Parathyroid adenoma (tissue), 2 donors: ENCODE results near the gene SLC2A2.

ENCODE experiments used
- H2AFZ ChIP-seq: fragments of 300-600 bp; sonication (generic); one replicate; pipeline ENCODE4 v1.7.0; 2017; ENCODE audit warnings: antibody characterized with exemption, mild to moderate bottlenecking
- H3K27ac ChIP-seq: fragments of 300-600 bp; sonication (generic); one replicate; pipeline ENCODE4 v1.7.0; 2017
- H3K27me3 ChIP-seq: fragments of 300-600 bp; sonication (generic); one replicate; pipeline ENCODE4 v1.7.0; 2017; ENCODE audit warnings: low read length; ENCODE audit not compliant: control insufficient read depth, insufficient read depth
- H3K36me3 ChIP-seq: fragments of 300-600 bp; sonication (generic); one replicate; pipeline ENCODE4 v1.7.0; 2017; ENCODE audit warnings: low read length; ENCODE audit not compliant: control insufficient read depth, insufficient read depth
- H3K4me1 ChIP-seq: fragments of 300-600 bp; sonication (generic); one replicate; pipeline ENCODE4 v1.7.0; 2017; ENCODE audit warnings: control low read depth
- H3K4me2 ChIP-seq: fragments of 300-600 bp; sonication (generic); one replicate; pipeline ENCODE4 v1.7.0; 2017; ENCODE audit warnings: low read length
- H3K4me3 ChIP-seq: fragments of 300-600 bp; sonication (generic); one replicate; pipeline ENCODE4 v1.7.0; 2017; ENCODE audit warnings: low read depth, low read length
- H3K79me2 ChIP-seq: fragments of 300-600 bp; sonication (generic); one replicate; pipeline ENCODE4 v1.7.0; 2017; ENCODE audit warnings: control low read depth
- H3K9ac ChIP-seq: fragments of 300-600 bp; sonication (generic); one replicate; pipeline ENCODE4 v1.7.0; 2017; ENCODE audit warnings: mild to moderate bottlenecking
- H3K9me3 ChIP-seq: fragments of 300-600 bp; sonication (generic); one replicate; pipeline ENCODE4 v1.7.0; 2017; ENCODE audit warnings: low read length; ENCODE audit not compliant: control insufficient read depth
- TF ChIP-seq, protein P1 (sequence below): fragments of 300-600 bp; sonication (generic); IDR thresholded peaks from one replicate; pipeline ENCODE4 v1.7.0; 2017; ENCODE audit warnings: antibody characterized with exemption, mild to moderate bottlenecking
- donor health status: primary hyperparathyroidism.

The SLC2A2 gene

DNA sequence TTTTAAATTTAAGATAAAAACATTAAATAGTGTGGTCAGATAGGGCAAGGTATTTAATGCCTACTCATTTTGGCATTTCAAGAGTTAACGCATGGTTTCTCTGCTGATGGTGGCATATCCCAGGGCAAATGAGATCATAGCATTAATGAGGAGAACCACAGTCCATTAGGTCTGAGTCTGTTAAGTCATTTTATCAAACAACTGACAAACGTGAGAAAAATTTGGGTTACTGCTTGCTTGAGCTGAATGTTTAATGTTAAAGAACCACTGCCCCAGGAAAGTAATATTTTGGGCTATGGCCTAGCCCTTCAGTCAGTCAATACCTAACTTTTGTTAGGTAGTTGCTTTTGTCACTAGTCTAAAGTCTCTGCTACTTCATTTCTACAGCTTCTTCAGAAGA, 37.9 kb upstream of the SLC2A2 start:
- Histone ChIP-seq H3K9ac (no peak overlapping the region), H3K4me1 (no peaks in the 10 kb centered on the region), H3K79me2 (no peaks in the 10 kb centered on the region), H3K4me2 (no peak overlapping the region), H3K36me3 (no peaks in the 10 kb centered on the region), H3K4me3 (no peak overlapping the region), H2AFZ (no peak overlapping the region), H3K27me3 (no peaks in the 10 kb centered on the region), H3K9me3 (no peaks in the 10 kb centered on the region), H3K27ac (no peak overlapping the region)
- TF ChIP-seq, protein P1, sequence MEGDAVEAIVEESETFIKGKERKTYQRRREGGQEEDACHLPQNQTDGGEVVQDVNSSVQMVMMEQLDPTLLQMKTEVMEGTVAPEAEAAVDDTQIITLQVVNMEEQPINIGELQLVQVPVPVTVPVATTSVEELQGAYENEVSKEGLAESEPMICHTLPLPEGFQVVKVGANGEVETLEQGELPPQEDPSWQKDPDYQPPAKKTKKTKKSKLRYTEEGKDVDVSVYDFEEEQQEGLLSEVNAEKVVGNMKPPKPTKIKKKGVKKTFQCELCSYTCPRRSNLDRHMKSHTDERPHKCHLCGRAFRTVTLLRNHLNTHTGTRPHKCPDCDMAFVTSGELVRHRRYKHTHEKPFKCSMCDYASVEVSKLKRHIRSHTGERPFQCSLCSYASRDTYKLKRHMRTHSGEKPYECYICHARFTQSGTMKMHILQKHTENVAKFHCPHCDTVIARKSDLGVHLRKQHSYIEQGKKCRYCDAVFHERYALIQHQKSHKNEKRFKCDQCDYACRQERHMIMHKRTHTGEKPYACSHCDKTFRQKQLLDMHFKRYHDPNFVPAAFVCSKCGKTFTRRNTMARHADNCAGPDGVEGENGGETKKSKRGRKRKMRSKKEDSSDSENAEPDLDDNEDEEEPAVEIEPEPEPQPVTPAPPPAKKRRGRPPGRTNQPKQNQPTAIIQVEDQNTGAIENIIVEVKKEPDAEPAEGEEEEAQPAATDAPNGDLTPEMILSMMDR = no peak

GRCh38 chr3:171061749-171062148, 35.2 kb upstream of the SLC2A2 start:
- Histone ChIP-seq H3K4me1 (no peaks in the 10 kb centered on the region), H3K4me2 (no peak overlapping the region), H3K36me3 (no peaks in the 10 kb centered on the region), H3K27ac (no peak overlapping the region), H3K79me2 (no peaks in the 10 kb centered on the region), H3K9ac (no peak overlapping the region), H3K4me3 (no peak overlapping the region), H3K9me3 (no peaks in the 10 kb centered on the region), H2AFZ (no peak overlapping the region), H3K27me3 (no peaks in the 10 kb centered on the region)
- TF ChIP-seq, protein P1 = no peak

DNA sequence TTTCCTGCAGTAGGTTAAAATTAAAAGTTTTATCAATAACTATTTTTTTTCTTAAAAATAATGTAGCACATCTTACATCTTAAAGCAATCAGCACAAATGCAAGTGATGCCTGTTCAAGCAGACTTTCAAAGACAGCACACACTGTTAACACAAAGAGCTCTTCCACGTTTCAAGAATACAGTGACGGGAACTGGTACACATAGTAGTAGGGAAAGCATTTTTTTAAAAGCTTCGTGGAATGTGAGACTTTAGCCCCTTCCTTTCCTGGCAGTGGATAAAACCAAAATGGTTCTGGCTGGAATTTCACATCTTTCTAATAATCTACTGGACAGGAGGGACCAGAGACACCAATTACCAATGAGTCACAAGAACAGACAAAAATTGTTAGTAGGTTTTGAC, 33.5 kb upstream of the SLC2A2 start:
- Histone ChIP-seq H3K27me3 (no peaks in the 10 kb centered on the region), H3K4me2 (no peak overlapping the region), H2AFZ (no peak overlapping the region), H3K9ac (no peak overlapping the region), H3K79me2 (no peaks in the 10 kb centered on the region), H3K4me1 (no peaks in the 10 kb centered on the region), H3K9me3 (no peaks in the 10 kb centered on the region), H3K4me3 (no peak overlapping the region), H3K27ac (no peak overlapping the region), H3K36me3 (no peaks in the 10 kb centered on the region)
- TF ChIP-seq, protein P1 = no peak

- H3K27ac ChIP-seq = no peak overlapping the region
- TF ChIP-seq, protein P1 = no peak
- no peak overlapping the region for H3K4me3 ChIP-seq
These were observed 32.5 kb upstream of the SLC2A2 start for GRCh38 chr3:171058873-171059603.

GRCh38 chr3:171058058-171058457, 31.5 kb upstream of the SLC2A2 start:
- Histone ChIP-seq H3K4me2 (no peak overlapping the region), H3K27ac (no peak overlapping the region), H3K9ac (no peak overlapping the region), H3K4me3 (no peak overlapping the region), H3K79me2 (no peaks in the 10 kb centered on the region), H3K36me3 (no peaks in the 10 kb centered on the region), H3K4me1 (no peaks in the 10 kb centered on the region), H3K27me3 (no peaks in the 10 kb centered on the region), H3K9me3 (no peaks in the 10 kb centered on the region), H2AFZ (no peak overlapping the region)
- TF ChIP-seq, protein P1 = no peak

More at GRCh38 chr3:171058873-171059603, 32.5 kb upstream of the SLC2A2 start:
- H3K79me2 ChIP-seq = no peaks in the 10 kb centered on the region
- H3K36me3 ChIP-seq = no peaks in the 10 kb centered on the region
- H3K27me3 ChIP-seq = no peaks in the 10 kb centered on the region
- H3K9me3 ChIP-seq = no peaks in the 10 kb centered on the region
- no peak overlapping the region for H3K4me2 ChIP-seq
- no peak overlapping the region for H3K9ac ChIP-seq
- H2AFZ ChIP-seq = no peak overlapping the region
- no peaks in the 10 kb centered on the region for H3K4me1 ChIP-seq
